ENCODE data around the gene ZNF543.
A peak's percentile ranks its signal among the peaks of the same experiment; 100 is the strongest.

Gene ZNF543

GRCh38 chr19:57308514-57308913 is 11.8 kb upstream of the ZNF543 start:
- Histone ChIP-seq H3K9ac (ENCODE audit: low read length) (no peak overlapping the region), H3K14ac (ENCODE audit: low read length in 2 of 2) (no peak overlapping the region), H2AFZ (ENCODE audit: low read depth, low read length) (no peak overlapping the region), H3K27me3 (ENCODE audit: control insufficient read depth in 1 of 2, insufficient read depth in 1 of 2, low read length in 2 of 2) (peaks cover 0 to 6% of the 10 kb centered on the region in 2 experiments), H2BK12ac (ENCODE audit: low read length in 2 of 2) (no peak overlapping the region), H3K27ac (ENCODE audit: low read length, poor library complexity, severe bottlenecking) (no peak overlapping the region), H2BK15ac (ENCODE audit: low read depth, poor library complexity, severe bottlenecking) (no peak overlapping the region), H3K18ac (ENCODE audit: low read depth in 1 of 2, low read length in 2 of 2) (no peak overlapping the region), H3K4me2 (ENCODE audit: low read length, poor library complexity, severe bottlenecking) (no peak overlapping the region), H2BK5ac (ENCODE audit: low read depth, low read length, poor library complexity, severe bottlenecking) (no peak overlapping the region), H3K4me1 (ENCODE audit: control insufficient read depth, insufficient read depth, low read depth, low read length) (no peaks in the 10 kb centered on the region), H2BK120ac (ENCODE audit: low read depth, low read length) (no peak overlapping the region), H3K4me3 (ENCODE audit: insufficient read depth in 1 of 2, low read depth in 1 of 2, low read length in 2 of 2) (no peak overlapping the region), H3K4ac (ENCODE audit: low read depth in 1 of 2, low read length in 2 of 2) (no peak overlapping the region), H4K91ac (ENCODE audit: low read length) (no peak overlapping the region), H4K8ac (ENCODE audit: low read length) (no peak overlapping the region), H3K23ac (ENCODE audit: low read length in 2 of 2) (no peak overlapping the region), H3K79me1 (replicated peaks; ENCODE audit: low read length, poor library complexity, severe bottlenecking) (peaks cover 3% of the 10 kb centered on the region), H3K9me3 (ENCODE audit: control insufficient read depth, low read length) (peaks cover 10% of the 10 kb centered on the region), H3K36me3 (ENCODE audit: control insufficient read depth in 1 of 2, insufficient read depth in 2 of 2, low read depth in 1 of 2, low read length in 2 of 2) (peaks cover 3 to 18% of the 10 kb centered on the region in 2 experiments), H2AK5ac (ENCODE audit: low read length, severe bottlenecking) (no peak overlapping the region)
- no peak for DNase-seq

GRCh38 chr19:57310792-57311191 is 9.5 kb upstream of the ZNF543 start:
- no peak overlapping the region for H2BK120ac ChIP-seq (ENCODE audit: low read depth, low read length)
- no peak overlapping the region for H2BK12ac ChIP-seq (ENCODE audit: low read length in 2 of 2)
- H3K4me1 ChIP-seq (ENCODE audit: control insufficient read depth, insufficient read depth, low read depth, low read length) = no peaks in the 10 kb centered on the region
- H2AK5ac ChIP-seq (ENCODE audit: low read length, severe bottlenecking) = no peak overlapping the region
- H4K8ac ChIP-seq (ENCODE audit: low read length) = no peak overlapping the region
- no peak overlapping the region for H3K23ac ChIP-seq (ENCODE audit: low read length in 2 of 2)
- no peak overlapping the region for H4K91ac ChIP-seq (ENCODE audit: low read length)
- H3K27ac ChIP-seq (ENCODE audit: low read length, poor library complexity, severe bottlenecking) = no peak overlapping the region
- H3K4ac ChIP-seq (ENCODE audit: low read depth in 1 of 2, low read length in 2 of 2) = no peak overlapping the region
- no peak overlapping the region for H3K18ac ChIP-seq (ENCODE audit: low read depth in 1 of 2, low read length in 2 of 2)
- H3K9ac ChIP-seq (ENCODE audit: low read length) = no peak overlapping the region
- no peak overlapping the region for H2BK15ac ChIP-seq (ENCODE audit: low read depth, poor library complexity, severe bottlenecking)
- peaks cover 0 to 7% of the 10 kb centered on the region in 2 experiments for H3K27me3 ChIP-seq (ENCODE audit: control insufficient read depth in 1 of 2, insufficient read depth in 1 of 2, low read length in 2 of 2)
- H3K4me3 ChIP-seq (ENCODE audit: insufficient read depth in 1 of 2, low read depth in 1 of 2, low read length in 2 of 2) = no peak overlapping the region
- H2AFZ ChIP-seq (ENCODE audit: low read depth, low read length) = no peak overlapping the region
- no peak overlapping the region for H3K4me2 ChIP-seq (ENCODE audit: low read length, poor library complexity, severe bottlenecking)
- no peak overlapping the region for H2BK5ac ChIP-seq (ENCODE audit: low read depth, low read length, poor library complexity, severe bottlenecking)
- 73% methylated on average over 2 of the region's 2 CpGs for WGBS
- peaks cover 0 to 2% of the 10 kb centered on the region in 2 experiments for H3K36me3 ChIP-seq (ENCODE audit: control insufficient read depth in 1 of 2, insufficient read depth in 2 of 2, low read depth in 1 of 2, low read length in 2 of 2)
- no peaks in the 10 kb centered on the region for H3K79me1 ChIP-seq (replicated peaks; ENCODE audit: low read length, poor library complexity, severe bottlenecking)
- peaks cover 13% of the 10 kb centered on the region for H3K9me3 ChIP-seq (ENCODE audit: control insufficient read depth, low read length)
- DNase-seq = no peak
- no peak overlapping the region for H3K14ac ChIP-seq (ENCODE audit: low read length in 2 of 2)

GRCh38 chr19:57314146-57314545 is 6.1 kb upstream of the ZNF543 start:
- Histone ChIP-seq H3K9ac (ENCODE audit: low read length) (no peak overlapping the region), H2AFZ (ENCODE audit: low read depth, low read length) (no peak overlapping the region), H3K18ac (ENCODE audit: low read depth in 1 of 2, low read length in 2 of 2) (no peak overlapping the region), H3K27me3 (ENCODE audit: control insufficient read depth in 1 of 2, insufficient read depth in 1 of 2, low read length in 2 of 2) (peaks cover 0 to 13% of the 10 kb centered on the region in 2 experiments), H4K8ac (ENCODE audit: low read length) (no peak overlapping the region), H3K27ac (ENCODE audit: low read length, poor library complexity, severe bottlenecking) (no peak overlapping the region), H3K14ac (ENCODE audit: low read length in 2 of 2) (no peak overlapping the region), H4K91ac (ENCODE audit: low read length) (no peak overlapping the region), H2BK5ac (ENCODE audit: low read depth, low read length, poor library complexity, severe bottlenecking) (no peak overlapping the region), H2BK15ac (ENCODE audit: low read depth, poor library complexity, severe bottlenecking) (no peak overlapping the region), H2AK5ac (ENCODE audit: low read length, severe bottlenecking) (no peak overlapping the region), H2BK12ac (ENCODE audit: low read length in 2 of 2) (no peak overlapping the region), H3K36me3 (ENCODE audit: control insufficient read depth in 1 of 2, insufficient read depth in 2 of 2, low read depth in 1 of 2, low read length in 2 of 2) (no peaks in the 10 kb centered on the region), H2BK120ac (ENCODE audit: low read depth, low read length) (no peak overlapping the region), H3K4me2 (ENCODE audit: low read length, poor library complexity, severe bottlenecking) (no peak overlapping the region), H3K79me1 (replicated peaks; ENCODE audit: low read length, poor library complexity, severe bottlenecking) (no peaks in the 10 kb centered on the region), H3K4me1 (ENCODE audit: control insufficient read depth, insufficient read depth, low read depth, low read length) (no peaks in the 10 kb centered on the region), H3K4ac (ENCODE audit: low read depth in 1 of 2, low read length in 2 of 2) (no peak overlapping the region), H3K9me3 (ENCODE audit: control insufficient read depth, low read length) (peaks cover 5% of the 10 kb centered on the region), H3K23ac (ENCODE audit: low read length in 2 of 2) (no peak overlapping the region), H3K4me3 (ENCODE audit: insufficient read depth in 1 of 2, low read depth in 1 of 2, low read length in 2 of 2) (no peak overlapping the region)
- WGBS = 77% methylated on average over 4 of the region's 4 CpGs
- DNase-seq = no peak

GRCh38 chr19:57317503-57317902 is 2.8 kb upstream of the ZNF543 start:
- Histone ChIP-seq H3K4me3 (ENCODE audit: insufficient read depth in 1 of 2, low read depth in 1 of 2, low read length in 2 of 2) (peak overlapping the region; percentile 28 to 63), H2BK12ac (ENCODE audit: low read length in 2 of 2) (no peak overlapping the region), H3K4me2 (ENCODE audit: low read length, poor library complexity, severe bottlenecking) (peak overlapping the region; percentile 4), H3K23ac (ENCODE audit: low read length in 2 of 2) (no peak overlapping the region), H2BK120ac (ENCODE audit: low read depth, low read length) (no peak overlapping the region), H3K79me1 (replicated peaks; ENCODE audit: low read length, poor library complexity, severe bottlenecking) (peaks cover 9% of the 10 kb centered on the region), H2BK5ac (ENCODE audit: low read depth, low read length, poor library complexity, severe bottlenecking) (no peak overlapping the region), H3K14ac (ENCODE audit: low read length in 2 of 2) (no peak overlapping the region), H3K27ac (ENCODE audit: low read length, poor library complexity, severe bottlenecking) (no peak overlapping the region), H3K4ac (ENCODE audit: low read depth in 1 of 2, low read length in 2 of 2) (no peak overlapping the region), H2AFZ (ENCODE audit: low read depth, low read length) (peak overlapping the region; percentile 69), H2AK5ac (ENCODE audit: low read length, severe bottlenecking) (no peak overlapping the region), H3K36me3 (ENCODE audit: control insufficient read depth in 1 of 2, insufficient read depth in 2 of 2, low read depth in 1 of 2, low read length in 2 of 2) (no peaks in the 10 kb centered on the region), H3K18ac (ENCODE audit: low read depth in 1 of 2, low read length in 2 of 2) (no peak overlapping the region), H4K8ac (ENCODE audit: low read length) (peak overlapping the region; percentile 27), H3K27me3 (ENCODE audit: control insufficient read depth in 1 of 2, insufficient read depth in 1 of 2, low read length in 2 of 2) (peaks cover 0 to 7% of the 10 kb centered on the region in 2 experiments), H4K91ac (ENCODE audit: low read length) (no peak overlapping the region), H2BK15ac (ENCODE audit: low read depth, poor library complexity, severe bottlenecking) (no peak overlapping the region), H3K9me3 (ENCODE audit: control insufficient read depth, low read length) (peaks cover 3% of the 10 kb centered on the region), H3K4me1 (ENCODE audit: control insufficient read depth, insufficient read depth, low read depth, low read length) (peaks cover 9% of the 10 kb centered on the region), H3K9ac (ENCODE audit: low read length) (peak overlapping the region; percentile 62)
- 63% methylated on average over 28 of the region's 29 CpGs for WGBS
- DNase-seq = no peak
